NCI-H128 (cell line): ENCODE measurements around the gene AUTS2.

Experiments
- DNase-seq: peaks from one replicate; lab custom pipeline; 2025; ENCODE audit not compliant: unreplicated experiment; lab: John Stamatoyannopoulos, UW

AUTS2 gene

DNA sequence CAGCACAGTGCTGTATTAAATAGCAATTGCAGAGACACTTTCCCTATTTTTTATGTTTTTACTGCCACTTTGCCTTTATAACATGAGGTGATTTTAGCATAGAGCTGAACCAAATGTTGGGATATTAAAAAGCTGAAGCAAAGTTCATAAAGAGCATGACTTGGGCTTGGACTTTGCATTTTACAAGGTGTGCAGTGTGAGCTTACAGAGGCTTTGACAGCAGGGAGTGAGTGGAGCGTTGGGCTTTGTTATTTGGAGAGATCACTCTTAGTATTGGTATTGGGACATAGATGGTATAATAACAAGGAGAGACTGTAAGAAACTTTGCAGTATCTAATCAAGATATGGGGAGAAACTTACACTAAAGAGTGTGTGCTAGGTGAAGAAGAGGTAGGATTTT lies 449.1 kb downstream of the AUTS2 start:
- no peak for DNase-seq

DNA sequence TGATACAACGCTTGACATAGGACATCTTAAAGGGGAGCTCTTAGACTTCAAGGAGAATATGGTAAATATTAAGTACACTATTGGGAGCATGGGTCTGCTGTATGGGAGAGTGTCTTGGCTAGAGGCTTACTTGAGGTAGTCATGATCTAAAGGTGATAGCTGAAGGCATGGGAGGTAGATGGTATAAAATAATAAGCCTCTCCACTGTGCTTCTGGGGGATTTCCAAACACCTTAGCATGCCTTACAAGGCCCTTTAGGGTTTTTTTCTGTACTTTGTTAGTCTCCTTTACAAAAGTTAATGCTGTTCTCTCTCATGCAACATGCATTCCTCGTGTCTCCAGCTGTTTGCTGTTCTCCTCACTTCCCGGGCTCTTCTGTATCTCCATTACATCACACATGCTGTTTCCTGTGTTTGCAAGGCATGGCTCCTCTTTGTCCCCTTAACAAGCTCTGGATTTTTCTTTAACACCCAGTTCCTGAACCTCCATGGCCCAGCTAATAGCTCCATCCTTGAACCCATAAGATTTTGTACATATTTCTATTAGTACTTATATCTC lies 449.7 kb downstream of the AUTS2 start:
- DNase-seq, result no peak

DNA sequence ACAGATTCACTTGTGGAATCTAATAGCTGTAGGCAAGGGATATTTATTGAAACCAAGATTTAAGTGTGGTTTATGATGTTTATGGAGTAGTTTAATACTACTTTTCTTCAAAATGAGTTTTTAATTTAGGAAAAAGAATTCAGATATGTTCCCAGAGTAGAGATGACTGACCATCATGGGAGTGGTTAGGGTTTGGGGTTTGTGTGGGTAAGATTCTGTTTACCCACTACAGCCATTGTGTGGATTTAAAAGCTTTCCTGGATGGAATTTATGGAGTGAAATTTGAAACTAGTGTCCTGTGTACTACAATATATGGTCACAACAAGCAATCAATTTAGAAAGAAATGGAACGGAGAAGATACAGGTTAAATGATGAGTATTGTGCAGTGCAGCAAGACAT lies 453.5 kb downstream of the AUTS2 start:
- DNase-seq, result no peak

DNA sequence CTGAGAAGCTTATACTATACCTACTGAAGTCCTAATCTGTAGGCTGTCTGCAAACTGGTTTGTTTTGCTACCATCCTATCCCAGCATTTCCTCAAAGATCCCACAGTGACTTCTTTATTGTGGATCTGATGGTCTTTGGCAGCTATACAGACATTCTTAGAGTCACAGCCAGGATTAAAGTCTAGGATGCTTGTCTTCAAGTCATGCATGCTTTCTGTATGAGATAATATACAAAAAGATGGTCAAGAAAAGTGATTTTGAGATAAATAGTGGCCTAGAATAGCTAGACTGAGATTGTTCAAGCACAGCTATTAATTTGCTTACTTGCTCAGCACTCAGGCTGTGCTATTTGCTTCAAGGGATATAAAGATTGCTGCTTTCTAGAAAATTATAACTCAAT lies 454.4 kb downstream of the AUTS2 start:
- no peak for DNase-seq

DNA sequence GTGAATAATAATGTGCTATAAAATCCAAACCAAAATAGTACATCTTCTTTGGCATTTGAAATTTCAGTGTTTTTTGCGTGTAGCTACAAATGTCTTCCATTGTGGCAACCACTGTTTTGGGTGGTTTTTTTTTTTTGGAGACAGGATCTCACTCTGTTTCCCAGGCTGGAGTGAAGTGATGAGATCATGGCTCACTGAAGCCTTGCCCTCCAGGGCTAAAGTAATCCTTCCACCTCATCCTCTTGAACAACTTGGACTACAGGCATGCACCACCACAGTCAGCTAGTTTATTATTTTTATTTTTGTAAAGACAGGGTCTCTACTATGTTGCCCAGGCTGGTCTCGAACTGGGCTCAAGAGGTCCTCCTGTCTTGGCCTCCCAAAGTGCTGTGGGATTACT lies 455.1 kb downstream of the AUTS2 start:
- no peak for DNase-seq

DNA sequence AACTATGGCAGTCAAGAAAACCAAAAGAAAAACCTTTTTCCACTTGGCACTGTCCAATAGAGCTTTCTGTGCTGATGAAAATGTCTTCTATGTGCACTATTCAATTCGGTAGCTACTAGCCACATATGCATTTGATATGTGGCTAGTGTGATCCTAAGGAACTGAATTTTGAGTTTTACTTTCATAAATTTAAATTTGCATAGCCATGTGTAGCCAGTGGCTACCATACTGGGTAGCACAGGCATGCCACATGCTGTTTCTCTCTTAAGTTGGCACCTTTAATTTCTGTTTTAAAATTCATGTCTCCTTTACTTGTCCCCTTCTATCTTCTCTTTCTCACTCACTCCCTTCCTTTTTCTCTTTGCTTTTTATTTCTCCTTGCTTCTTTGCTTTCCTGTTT lies 455.7 kb downstream of the AUTS2 start:
- no peak for DNase-seq

DNA sequence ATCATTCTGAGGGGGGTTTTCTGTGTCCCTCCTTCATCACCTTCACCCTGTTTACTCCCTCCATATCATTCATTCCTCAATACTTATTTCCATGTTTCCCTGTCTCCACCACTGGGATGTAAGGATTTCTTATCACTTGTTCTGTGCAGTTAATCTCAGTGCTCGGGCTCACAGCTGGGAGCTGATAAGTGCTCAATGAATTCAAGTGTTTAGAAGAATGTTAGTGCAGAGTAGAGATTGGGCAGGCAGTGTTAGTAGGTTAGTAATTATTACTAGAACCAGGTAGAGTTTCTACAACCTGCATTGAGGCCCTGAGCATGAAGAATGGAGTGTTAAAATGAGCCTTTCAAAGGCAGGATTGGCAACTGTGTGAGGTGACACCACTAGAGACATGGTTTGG lies 458.1 kb downstream of the AUTS2 start:
- DNase-seq, result no peak

DNA sequence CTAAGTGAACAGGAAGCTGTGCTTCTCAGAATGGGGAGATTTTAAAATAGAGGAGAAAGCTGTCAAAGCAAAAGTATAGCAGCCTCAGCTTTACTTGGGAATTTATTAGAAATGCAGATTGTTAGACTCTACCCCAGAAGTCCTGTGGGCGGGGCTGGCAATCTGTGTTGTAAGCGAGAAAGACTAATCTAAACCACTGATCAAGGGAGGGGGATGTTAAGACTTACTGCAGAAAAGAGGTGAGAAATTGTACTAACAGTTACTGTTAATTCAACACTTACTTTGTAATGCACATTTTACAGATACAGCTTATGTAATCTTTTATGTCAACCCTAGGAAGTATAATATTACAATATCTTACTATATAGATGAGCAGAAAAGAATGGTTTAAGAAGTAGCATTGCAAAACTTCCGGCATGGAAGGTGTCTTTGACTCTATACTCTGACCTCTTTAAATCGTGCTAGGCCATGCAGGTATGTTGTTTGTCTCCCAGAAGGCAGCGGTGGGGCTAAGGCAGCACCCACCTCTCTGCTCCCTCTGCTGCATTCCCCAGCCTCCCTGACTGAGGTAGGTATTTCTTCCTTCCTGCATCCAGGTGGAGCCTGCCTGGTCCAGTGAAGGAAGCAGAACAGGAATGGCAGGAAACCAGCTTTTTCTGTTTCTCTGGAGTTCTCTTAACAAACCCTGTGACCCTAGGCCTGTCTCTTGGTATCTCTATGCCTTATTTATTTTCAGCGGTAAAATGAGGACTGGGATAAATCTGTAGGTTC lies 462.2 kb downstream of the AUTS2 start:
- DNase-seq, result no peak

DNA sequence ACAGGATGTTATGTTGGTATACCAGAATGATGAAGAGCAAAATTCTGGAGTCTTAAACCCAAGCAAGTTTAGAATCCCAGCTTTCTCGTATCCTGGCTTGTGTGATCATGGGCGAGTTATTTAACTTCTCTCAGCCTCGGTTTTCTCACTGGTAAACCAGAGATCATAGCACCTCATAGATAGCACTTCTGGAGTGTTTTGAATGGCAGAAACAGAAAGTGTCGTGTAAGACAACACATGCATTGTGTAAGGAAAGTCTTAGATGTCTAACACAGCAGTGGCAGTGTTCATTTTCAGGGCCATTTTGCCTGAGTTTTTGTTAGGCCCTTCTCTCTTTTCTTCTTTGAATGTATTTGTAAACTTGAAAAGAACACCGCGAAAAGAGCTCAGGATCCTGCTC lies 465.1 kb downstream of the AUTS2 start:
- no peak for DNase-seq

DNA sequence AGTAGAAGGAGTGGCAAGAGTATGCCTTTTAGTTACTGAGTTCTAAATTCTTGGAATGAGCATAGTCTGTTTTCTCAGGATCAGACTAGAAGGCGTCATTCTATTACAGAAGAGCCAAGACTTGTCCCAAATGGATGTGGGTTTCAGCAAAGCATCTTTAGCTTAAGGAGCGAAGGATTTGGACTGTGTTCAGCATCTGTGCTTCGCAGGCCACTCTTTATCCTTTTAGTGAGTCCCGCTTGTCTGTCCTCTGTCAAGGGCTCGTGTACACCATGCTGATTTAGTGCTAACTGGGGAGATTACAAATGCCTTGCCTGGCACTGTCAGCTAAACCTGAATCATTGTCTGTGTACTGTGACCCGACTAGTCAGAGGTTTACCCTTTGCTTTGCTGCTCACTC lies 465.7 kb downstream of the AUTS2 start:
- DNase-seq, result no peak

DNA sequence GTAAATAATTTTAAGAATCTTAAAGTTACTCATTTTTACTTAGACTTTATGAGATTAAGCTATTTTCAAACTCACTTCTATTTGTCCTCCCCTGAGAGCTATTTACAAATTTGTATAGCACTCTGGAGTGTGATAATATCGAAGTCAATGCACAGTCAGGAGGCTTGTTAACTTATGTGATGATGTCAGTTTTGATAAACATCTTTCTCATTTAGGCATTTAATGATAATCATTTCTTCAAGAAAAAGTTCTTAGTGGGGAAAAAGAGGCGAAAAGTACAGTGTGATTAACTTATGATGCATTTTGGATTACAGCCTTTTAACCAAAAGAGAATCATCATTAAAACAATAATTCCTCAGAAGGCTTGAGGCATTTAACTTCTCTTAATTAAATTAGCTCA lies 468.6 kb downstream of the AUTS2 start:
- no peak for DNase-seq

DNA sequence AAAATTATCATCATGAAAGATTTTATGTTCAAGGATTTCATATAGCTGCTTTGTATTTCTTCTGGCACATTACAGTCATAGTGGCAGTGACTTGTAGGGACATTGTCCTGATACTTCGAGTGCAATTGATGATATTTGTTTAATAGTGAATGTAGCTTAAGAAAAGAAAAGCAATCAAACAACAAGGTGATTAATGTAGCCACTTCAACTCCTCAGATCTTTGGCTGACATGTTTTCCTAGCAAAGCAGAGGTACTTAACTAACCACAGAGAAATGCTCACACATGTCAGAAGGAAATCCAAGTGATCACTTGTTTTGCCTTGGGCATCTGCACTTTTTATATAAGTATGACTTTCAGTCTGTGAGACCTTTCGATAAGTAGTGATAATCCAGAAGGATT lies 470.3 kb downstream of the AUTS2 start:
- DNase-seq, result no peak

DNA sequence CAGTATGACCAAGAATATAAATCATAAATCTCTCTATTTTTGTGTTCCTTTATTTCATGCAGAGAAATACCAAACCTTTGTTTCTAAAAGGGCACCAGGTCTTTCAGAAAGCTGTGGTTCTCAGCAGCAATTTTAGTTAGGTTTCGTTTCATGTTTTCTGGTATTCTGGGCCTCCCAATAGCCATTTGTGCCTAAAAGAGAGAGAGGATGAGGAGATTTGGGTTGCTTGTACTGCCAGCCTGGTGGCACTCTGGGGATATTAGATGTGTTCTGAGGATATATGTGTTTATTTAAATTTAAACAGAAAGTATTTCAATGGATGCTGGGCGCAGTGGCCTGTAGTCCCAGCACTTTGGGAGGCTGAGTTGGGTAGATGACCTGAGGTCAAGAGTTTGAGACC lies 471.7 kb downstream of the AUTS2 start:
- no peak for DNase-seq

DNA sequence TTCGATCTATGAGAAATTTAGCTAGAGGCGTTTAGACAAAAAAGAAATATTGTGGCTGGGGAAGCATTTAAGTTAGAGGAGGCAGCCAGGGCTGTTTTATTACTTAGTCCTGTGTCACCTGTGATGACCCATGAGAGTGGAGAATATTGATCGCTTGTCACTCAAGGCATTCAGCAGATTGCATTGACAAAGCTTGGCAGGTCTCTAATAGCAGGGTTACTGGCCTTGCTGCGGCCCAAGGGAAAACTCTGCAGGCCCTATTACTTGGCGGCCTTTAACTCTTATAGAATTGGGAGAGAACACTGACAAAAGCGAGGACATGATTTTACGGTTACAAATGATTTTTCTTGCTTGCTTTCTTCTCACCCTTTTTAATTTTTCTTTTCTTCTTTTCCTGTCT lies 473.5 kb downstream of the AUTS2 start:
- no peak for DNase-seq

DNA sequence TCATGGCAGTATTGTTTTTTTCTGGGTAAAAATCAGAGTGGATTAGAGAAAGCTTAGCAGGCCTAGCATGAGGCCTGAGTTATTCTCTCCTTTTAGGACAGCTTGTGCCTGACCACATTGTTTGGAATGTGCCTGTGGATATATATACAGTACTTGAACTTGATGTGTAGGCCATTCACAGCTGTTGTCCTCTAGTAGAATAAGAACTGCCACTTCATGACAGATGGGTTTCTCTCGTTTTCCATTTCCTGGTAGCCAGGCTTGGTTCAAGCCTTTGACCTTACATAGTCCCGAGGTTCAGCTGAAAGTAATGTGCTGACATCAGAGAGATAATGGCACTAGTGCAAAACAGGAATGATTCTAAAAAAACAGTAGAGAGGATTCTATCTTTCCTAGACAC lies 473.9 kb downstream of the AUTS2 start:
- no peak for DNase-seq

DNA sequence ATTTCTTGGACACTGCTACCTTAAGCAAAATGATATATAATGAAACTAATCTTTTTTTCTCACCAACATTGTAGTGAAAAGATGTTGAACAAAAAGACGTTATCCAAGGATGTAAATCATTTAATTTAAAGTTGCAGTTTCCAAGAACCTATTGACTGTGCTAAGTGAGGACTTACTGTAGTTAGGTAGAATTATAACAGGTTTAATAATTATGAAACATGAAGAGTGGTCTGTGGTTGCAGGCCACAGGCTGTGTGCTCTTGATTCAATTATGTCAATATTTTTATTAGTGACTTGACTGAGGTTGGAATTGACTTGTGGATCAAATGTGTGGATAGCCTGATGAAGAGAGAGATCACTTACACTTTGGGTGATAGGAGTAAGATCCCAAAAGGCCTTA lies 478.1 kb downstream of the AUTS2 start:
- DNase-seq, result no peak

DNA sequence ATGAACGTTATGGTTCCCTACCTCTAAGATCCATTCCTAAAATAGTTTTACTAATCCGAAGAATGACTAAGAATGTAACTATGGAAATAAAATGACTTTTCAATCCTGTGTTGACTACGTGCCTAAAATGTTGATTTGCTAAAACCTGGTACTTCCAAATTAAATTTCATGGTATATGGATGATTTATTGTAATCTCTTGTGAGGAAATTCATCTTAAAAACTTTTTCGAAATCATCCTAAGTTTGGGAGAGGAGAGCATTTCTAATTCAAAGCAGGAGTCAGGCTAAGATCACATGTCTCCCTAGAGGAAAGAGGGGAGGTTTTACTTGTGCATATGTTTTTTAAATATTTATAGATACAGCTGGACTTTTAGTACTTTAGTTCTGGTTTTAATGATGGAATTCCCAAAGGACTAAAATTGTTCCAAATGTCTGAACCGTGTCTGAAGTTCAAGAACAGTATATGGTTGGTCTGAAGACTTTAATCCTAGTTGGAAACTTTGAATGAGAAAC lies 483.9 kb downstream of the AUTS2 start:
- no peak for DNase-seq

DNA sequence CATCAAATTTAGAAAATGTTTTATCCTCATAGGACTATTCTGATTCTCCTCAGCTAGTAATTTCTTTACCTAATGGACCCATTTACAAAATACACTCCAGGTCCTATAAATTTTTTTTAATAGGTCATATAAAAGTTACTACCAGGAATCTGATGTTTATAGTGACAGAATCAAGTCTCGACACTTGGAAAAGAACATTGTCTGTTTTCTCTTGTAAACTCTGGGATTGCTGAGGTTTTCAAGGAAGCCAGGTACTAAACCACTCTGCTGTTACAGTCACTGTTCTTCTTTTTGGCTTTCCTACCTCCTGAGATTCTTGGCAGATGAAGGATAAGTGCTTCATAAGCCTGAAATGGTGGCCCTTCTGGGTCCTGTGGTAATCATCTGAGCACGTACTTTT lies 493.1 kb downstream of the AUTS2 start:
- DNase-seq, result no peak

DNA sequence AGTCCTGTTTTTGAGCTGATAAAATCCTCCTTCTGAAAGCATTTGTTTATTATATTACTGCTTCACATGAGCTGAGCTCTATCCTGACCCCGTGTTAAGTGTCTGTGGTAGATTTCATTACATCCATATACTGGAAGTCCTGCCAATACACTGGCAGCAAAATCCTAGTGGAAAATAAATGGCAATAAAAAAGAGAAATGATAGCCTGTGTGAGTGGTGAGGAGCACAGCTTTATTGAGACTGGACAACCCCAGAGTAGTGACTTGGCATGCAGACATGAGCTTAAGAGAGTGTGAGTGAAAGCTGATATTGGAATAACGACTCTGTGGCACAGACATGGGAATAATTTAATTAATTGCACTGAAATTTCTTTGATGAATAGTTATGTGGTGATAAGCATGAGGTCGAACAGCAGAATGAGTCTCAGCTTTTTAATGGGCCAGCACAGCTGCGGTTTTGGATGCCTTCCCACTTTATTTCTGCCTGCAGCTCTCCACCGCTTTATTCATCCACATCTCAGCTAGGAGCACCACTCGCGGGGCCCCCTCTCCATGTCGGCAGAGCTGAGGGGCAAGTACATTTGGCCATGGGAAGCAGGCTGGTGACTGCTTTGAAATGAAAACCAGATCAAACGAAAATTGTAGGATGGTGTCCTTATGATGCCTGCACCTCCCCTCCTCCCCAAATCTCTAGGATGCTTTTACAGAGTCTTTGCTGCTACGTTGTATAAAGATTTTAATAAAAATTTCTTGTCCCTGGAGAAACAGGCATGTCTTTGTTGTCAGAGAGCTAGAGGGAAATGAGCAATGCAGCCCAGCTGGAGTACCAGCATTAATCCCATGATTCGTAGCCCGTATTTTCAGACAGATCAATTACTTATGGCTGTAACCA lies 494.3 kb downstream of the AUTS2 start:
- DNase-seq, result peak; percentile 72

DNA sequence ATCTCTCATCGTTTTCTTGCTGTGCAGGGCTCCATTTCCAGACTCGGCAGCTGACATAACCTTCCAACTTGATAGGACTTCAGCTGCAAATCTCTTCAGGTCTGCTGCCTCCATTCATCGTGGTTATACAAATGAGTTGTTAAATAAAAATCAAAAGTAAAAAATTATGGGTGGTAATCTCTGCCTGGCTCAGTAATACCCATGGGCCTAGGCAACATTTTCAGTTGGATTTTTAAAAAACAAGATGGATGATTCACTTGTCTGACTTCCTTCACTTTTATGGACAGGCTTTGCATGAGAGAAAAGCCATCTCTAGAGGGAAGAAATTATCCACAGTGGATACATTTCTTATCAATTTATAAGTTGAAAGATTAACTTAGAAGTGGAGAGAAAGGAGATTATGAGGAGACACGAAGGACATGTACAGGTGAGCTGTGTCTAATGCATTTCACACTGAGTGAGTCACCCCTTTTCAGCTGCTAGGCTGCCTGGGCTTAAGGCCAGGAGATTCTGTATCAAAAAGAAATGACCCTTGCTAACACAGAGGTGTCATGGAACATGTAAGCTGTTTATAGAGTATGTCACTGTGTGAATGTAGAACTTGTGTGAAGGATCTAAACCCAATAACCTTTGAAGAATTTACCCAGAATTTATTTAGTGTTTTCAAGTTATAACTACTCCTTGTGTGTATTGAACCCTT lies 495.1 kb downstream of the AUTS2 start:
- DNase-seq, result peak; percentile 8

DNA sequence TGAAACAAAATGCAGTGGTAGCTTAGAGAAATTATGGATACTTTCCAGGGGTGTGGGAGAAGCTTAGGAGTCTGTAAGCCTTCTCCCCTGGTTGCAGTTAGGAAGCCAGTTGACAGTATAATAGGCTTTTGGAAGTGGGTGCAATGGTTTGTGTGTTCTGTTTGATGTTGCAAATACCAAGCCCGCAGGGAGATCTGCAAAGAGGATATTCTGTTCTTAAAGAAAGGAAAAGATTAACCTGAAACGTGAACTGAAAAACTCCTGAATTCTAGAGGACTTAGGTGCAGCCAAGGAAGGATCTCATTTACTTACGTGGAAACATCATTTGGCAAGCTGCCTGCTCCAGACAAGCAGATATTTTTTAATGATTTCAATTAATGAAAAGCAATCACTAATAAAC lies 496.6 kb downstream of the AUTS2 start:
- DNase-seq, result no peak
